Neural progenitor cell (in vitro differentiated cells): ENCODE data around the gene KIRREL3.

Experiments
- CTCF ChIP-seq: fragments of 200-600 bp; sonication (generic); IDR thresholded peaks from 2 replicates; pipeline ENCODE4 v1.5.1; 2017; ENCODE audit warnings: antibody characterized with exemption, mild to moderate bottlenecking
- EZH2 ChIP-seq: fragments of 200-600 bp; sonication (generic); IDR thresholded peaks from 2 replicates; pipeline ENCODE4 v1.6.1; 2017; ENCODE audit warnings: antibody characterized with exemption, mild to moderate bottlenecking, moderate library complexity

DNA sequence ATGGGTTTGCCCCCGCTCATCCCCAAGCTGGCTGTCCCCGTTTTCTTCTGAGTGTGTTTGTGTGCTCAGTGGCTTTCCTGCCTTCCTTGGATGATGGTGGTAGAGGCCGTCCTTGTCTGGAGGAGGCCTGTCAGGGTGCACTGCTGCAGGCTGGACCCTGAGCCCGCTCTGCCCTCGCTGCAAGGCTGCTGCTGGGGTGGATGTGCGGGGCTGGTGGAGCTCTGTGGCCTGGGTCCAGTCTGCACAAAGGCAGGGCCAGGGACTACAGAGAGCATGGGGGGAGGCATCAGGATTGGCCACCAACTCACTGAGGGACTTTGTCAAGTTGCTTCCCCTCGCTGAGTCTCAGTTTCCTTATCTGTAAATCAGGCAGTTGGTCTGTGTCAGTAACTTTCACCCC is 275.0 kb downstream of the KIRREL3 start:
- TF ChIP-seq CTCF (no peak), EZH2 (no peak)
